ENCODE results near the gene VWA7.

VWA7 gene

GRCh38 chr6:31730631-31731086 is 46.5 kb downstream of the VWA7 start:
- no peak overlapping the region; the same call in 1 of the 2 replicates for H3K27ac ChIP-seq (ENCODE audit: extremely low read depth, low read depth, low read length)
- peaks cover 7% of the 10 kb centered on the region for H3K4me1 ChIP-seq (ENCODE audit: control insufficient read depth, insufficient read depth, low read length)
- TF ChIP-seq ZNF501 (tag by site-specific recombination; IDR thresholded peaks at IDR 0.05) (no peak), ZXDB (tag by site-specific recombination; IDR thresholded peaks at IDR 0.05) (no peak), ZNF600 (tag by site-specific recombination; IDR thresholded peaks at IDR 0.05) (0 out of 2 replicates have a peak, but pooled peaks have one; percentile 26), ZNF529 (tag by site-specific recombination; IDR thresholded peaks at IDR 0.05; ENCODE audit: insufficient replicate concordance) (no peak), GFI1B (tag by site-specific recombination; IDR thresholded peaks at IDR 0.05) (no peak), ZNF366 (tag by site-specific recombination; conservative IDR thresholded peaks at IDR 0.05) (peak; percentile 68; the same call in 1 of the 2 replicates)
- peaks cover 12 to 63% of the 10 kb centered on the region in 2 experiments; a peak in 2 of 3 replicates for H3K36me3 ChIP-seq (ENCODE audit: control insufficient read depth in 2 of 2, insufficient read depth in 1 of 2, low read length in 2 of 2)
- ChIA-PET POLR2A (interaction anchor here (0.6 to 4.7 kb wide), 25 partner anchors 8 to 1241 kb away, joined by 3 to 54 read pairs (median 6); partner anchors contain the start of genes ABHD16A, APOM, BAG6 and CSNK2B), CTCF (interaction anchor here (0.6 to 3.6 kb wide), 9 partner anchors 9 to 132 kb away, joined by 3 to 28 read pairs (median 9); partner anchors contain the start of genes MSH5, NEU1 and VARS1)
- H3K4me3 ChIP-seq (ENCODE audit: low read depth, low read length): no peak overlapping the region
- H3K9me3 ChIP-seq (ENCODE audit: control insufficient read depth, insufficient read depth, low read depth, low read length): no peaks in the 10 kb centered on the region

GRCh38 chr6:31729979-31730630 is 47.0 kb downstream of the VWA7 start:
- CTCF ChIA-PET: interaction anchor here (0.7 to 3.6 kb wide), 19 partner anchors 9 to 229 kb away, joined by 3 to 28 read pairs (median 5); partner anchors contain the start of genes LY6G5C, MSH5, NEU1 and VARS1
- POLR2A ChIA-PET: interaction anchor here (0.6 to 4.7 kb wide), 33 partner anchors 9 to 1242 kb away, joined by 3 to 54 read pairs (median 5); partner anchors contain the start of genes ABHD16A, APOM, BAG6 and CSNK2B
- peaks cover 12 to 63% of the 10 kb centered on the region in 2 experiments; a peak in 2 of 3 replicates for H3K36me3 ChIP-seq (ENCODE audit: control insufficient read depth in 2 of 2, insufficient read depth in 1 of 2, low read length in 2 of 2)
- no peaks in the 10 kb centered on the region for H3K9me3 ChIP-seq (ENCODE audit: control insufficient read depth, insufficient read depth, low read depth, low read length)
- H3K27ac ChIP-seq (ENCODE audit: extremely low read depth, low read depth, low read length): peak overlapping the region; percentile 67
- peak overlapping the region; percentile 74 for H3K4me3 ChIP-seq (ENCODE audit: low read depth, low read length)
- H3K4me1 ChIP-seq (ENCODE audit: control insufficient read depth, insufficient read depth, low read length): peaks cover 7% of the 10 kb centered on the region
- TF ChIP-seq MEIS1 (CRISPR knock-in tag; IDR thresholded peaks at IDR 0.05; ENCODE audit: borderline replicate concordance) (no peak), ZNF654 (tag by site-specific recombination; IDR thresholded peaks at IDR 0.05; ENCODE audit: low read depth) (no peak), ZNF830 (tag by site-specific recombination; IDR thresholded peaks at IDR 0.05; ENCODE audit: low read depth) (no peak), ZBTB10 (tag by site-specific recombination; IDR thresholded peaks at IDR 0.05) (peak; percentile 93), ZNF311 (tag by site-specific recombination; IDR thresholded peaks at IDR 0.05; ENCODE audit: borderline replicate concordance) (no peak), ZNF776 (tag by site-specific recombination; IDR thresholded peaks at IDR 0.05; ENCODE audit: borderline replicate concordance) (no peak), ZNF366 (tag by site-specific recombination; conservative IDR thresholded peaks at IDR 0.05) (no peak), ZNF324 (tag by site-specific recombination; IDR thresholded peaks at IDR 0.05) (no peak), ZNF473 (tag by site-specific recombination; IDR thresholded peaks at IDR 0.05) (no peak), ZNF658 (tag by site-specific recombination; IDR thresholded peaks at IDR 0.05) (no peak), ZSCAN30 (tag by site-specific recombination; IDR thresholded peaks at IDR 0.05) (no peak), ZNF629 (tag by site-specific recombination; IDR thresholded peaks at IDR 0.05) (no peak; the same call in 1 of the 2 replicates), PATZ1 (tag by site-specific recombination; IDR thresholded peaks at IDR 0.05) (peak; percentile 82)
- TF ChIP-seq, protein P1, sequence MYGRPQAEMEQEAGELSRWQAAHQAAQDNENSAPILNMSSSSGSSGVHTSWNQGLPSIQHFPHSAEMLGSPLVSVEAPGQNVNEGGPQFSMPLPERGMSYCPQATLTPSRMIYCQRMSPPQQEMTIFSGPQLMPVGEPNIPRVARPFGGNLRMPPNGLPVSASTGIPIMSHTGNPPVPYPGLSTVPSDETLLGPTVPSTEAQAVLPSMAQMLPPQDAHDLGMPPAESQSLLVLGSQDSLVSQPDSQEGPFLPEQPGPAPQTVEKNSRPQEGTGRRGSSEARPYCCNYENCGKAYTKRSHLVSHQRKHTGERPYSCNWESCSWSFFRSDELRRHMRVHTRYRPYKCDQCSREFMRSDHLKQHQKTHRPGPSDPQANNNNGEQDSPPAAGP (tag by site-specific recombination; IDR thresholded peaks at IDR 0.05): 0 out of 2 replicates have a peak, but pooled peaks have one; percentile 50
- TF ChIP-seq, protein P2, sequence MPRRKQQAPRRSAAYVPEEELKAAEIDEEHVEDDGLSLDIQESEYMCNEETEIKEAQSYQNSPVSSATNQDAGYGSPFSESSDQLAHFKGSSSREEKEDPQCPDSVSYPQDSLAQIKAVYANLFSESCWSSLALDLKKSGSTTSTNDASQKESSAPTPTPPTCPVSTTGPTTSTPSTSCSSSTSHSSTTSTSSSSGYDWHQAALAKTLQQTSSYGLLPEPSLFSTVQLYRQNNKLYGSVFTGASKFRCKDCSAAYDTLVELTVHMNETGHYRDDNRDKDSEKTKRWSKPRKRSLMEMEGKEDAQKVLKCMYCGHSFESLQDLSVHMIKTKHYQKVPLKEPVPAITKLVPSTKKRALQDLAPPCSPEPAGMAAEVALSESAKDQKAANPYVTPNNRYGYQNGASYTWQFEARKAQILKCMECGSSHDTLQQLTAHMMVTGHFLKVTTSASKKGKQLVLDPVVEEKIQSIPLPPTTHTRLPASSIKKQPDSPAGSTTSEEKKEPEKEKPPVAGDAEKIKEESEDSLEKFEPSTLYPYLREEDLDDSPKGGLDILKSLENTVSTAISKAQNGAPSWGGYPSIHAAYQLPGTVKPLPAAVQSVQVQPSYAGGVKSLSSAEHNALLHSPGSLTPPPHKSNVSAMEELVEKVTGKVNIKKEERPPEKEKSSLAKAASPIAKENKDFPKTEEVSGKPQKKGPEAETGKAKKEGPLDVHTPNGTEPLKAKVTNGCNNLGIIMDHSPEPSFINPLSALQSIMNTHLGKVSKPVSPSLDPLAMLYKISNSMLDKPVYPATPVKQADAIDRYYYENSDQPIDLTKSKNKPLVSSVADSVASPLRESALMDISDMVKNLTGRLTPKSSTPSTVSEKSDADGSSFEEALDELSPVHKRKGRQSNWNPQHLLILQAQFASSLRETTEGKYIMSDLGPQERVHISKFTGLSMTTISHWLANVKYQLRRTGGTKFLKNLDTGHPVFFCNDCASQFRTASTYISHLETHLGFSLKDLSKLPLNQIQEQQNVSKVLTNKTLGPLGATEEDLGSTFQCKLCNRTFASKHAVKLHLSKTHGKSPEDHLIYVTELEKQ (tag by site-specific recombination; IDR thresholded peaks at IDR 0.05; ENCODE audit: borderline replicate concordance): no peak
- TF ChIP-seq, protein P3, sequence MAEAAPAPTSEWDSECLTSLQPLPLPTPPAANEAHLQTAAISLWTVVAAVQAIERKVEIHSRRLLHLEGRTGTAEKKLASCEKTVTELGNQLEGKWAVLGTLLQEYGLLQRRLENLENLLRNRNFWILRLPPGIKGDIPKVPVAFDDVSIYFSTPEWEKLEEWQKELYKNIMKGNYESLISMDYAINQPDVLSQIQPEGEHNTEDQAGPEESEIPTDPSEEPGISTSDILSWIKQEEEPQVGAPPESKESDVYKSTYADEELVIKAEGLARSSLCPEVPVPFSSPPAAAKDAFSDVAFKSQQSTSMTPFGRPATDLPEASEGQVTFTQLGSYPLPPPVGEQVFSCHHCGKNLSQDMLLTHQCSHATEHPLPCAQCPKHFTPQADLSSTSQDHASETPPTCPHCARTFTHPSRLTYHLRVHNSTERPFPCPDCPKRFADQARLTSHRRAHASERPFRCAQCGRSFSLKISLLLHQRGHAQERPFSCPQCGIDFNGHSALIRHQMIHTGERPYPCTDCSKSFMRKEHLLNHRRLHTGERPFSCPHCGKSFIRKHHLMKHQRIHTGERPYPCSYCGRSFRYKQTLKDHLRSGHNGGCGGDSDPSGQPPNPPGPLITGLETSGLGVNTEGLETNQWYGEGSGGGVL (tag by site-specific recombination; IDR thresholded peaks at IDR 0.05): peak; percentile 15; the same call in 1 of the 2 replicates
